Lower leg skin (tissue), 3 donors: ENCODE results near the gene REEP3.

ENCODE experiments used
- POLR2A ChIP-seq, 2 donors: fragments of 450-650 bp; IDR thresholded peaks; one replicate each; pipeline ENCODE4 v1.6.1; 2016 to 2017; ENCODE audit warnings: antibody characterized with exemption in 2 of 2, mild to moderate bottlenecking in 1 of 2, moderate library complexity in 1 of 2
- TF ChIP-seq, protein P1 (sequence below), 3 donors: fragments of 450-650 bp; IDR thresholded peaks; one replicate each; pipeline ENCODE4 v1.5.1; 2016; ENCODE audit warnings: antibody characterized with exemption in 3 of 3, mild to moderate bottlenecking in 3 of 3, moderate library complexity in 2 of 3

- TF ChIP-seq POLR2A (IDR thresholded peaks at IDR 0.05), result no peak
- TF ChIP-seq, protein P1, sequence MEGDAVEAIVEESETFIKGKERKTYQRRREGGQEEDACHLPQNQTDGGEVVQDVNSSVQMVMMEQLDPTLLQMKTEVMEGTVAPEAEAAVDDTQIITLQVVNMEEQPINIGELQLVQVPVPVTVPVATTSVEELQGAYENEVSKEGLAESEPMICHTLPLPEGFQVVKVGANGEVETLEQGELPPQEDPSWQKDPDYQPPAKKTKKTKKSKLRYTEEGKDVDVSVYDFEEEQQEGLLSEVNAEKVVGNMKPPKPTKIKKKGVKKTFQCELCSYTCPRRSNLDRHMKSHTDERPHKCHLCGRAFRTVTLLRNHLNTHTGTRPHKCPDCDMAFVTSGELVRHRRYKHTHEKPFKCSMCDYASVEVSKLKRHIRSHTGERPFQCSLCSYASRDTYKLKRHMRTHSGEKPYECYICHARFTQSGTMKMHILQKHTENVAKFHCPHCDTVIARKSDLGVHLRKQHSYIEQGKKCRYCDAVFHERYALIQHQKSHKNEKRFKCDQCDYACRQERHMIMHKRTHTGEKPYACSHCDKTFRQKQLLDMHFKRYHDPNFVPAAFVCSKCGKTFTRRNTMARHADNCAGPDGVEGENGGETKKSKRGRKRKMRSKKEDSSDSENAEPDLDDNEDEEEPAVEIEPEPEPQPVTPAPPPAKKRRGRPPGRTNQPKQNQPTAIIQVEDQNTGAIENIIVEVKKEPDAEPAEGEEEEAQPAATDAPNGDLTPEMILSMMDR (IDR thresholded peaks at IDR 0.05), result no peak
These were observed 58.3 kb downstream of the REEP3 start for GRCh38 chr10:63579371-63580014.
